ENCODE data around the gene ZNF576.

The ZNF576 gene

DNA sequence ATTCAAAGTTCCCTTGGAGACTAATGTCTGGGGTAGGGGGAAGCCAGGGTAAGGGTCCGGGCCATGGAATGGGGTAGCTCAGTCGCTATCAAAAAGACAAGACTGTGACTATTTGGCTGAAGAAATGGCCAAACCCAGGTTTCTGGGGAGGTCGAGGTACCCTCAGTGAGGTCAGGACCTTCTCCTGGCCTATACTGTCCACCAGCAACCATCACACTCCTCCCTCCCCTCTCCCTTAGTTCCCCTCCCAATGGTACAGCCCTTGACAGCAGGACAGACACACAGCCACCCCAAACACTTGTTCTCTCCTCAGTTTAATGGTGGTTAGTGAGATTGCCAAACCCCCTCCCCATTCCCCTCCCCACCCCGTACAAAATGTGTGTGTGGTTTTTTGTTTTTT, 25.7 kb downstream of the ZNF576 start:
- DNase-seq (ENCODE audit: low read depth), result no peak
- no peak overlapping the region for H3K4me3 ChIP-seq (replicated peaks; ENCODE audit: low read depth, low read length)
- TF ChIP-seq, protein P1, sequence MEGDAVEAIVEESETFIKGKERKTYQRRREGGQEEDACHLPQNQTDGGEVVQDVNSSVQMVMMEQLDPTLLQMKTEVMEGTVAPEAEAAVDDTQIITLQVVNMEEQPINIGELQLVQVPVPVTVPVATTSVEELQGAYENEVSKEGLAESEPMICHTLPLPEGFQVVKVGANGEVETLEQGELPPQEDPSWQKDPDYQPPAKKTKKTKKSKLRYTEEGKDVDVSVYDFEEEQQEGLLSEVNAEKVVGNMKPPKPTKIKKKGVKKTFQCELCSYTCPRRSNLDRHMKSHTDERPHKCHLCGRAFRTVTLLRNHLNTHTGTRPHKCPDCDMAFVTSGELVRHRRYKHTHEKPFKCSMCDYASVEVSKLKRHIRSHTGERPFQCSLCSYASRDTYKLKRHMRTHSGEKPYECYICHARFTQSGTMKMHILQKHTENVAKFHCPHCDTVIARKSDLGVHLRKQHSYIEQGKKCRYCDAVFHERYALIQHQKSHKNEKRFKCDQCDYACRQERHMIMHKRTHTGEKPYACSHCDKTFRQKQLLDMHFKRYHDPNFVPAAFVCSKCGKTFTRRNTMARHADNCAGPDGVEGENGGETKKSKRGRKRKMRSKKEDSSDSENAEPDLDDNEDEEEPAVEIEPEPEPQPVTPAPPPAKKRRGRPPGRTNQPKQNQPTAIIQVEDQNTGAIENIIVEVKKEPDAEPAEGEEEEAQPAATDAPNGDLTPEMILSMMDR (IDR thresholded peaks at IDR 0.05; ENCODE audit: low read length, missing control alignments), result no peak

DNA sequence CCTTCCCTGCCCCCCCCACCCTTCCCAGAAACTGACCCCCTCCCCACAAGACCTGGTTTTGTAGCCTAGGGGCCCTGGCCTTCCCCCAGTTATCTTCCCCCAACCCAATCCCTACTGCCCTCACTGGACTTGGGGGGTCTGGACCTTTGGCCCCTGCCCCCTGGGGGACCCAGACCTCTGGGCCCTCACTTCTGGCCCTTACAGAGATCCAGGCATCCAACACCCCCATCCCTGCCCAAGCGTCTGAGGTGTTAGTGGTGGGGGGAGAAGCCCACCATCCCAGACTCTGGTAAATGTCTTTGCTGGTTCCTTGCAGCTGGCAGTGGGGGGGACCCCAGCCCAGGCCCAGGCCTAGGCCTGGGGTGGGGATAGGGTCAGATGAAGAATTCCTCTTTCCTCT, 26.6 kb downstream of the ZNF576 start:
- no peak for DNase-seq (ENCODE audit: low read depth)
- no peak overlapping the region for H3K4me3 ChIP-seq (replicated peaks; ENCODE audit: low read depth, low read length)
- TF ChIP-seq, protein P1 (IDR thresholded peaks at IDR 0.05; ENCODE audit: low read length, missing control alignments), result no peak

DNA sequence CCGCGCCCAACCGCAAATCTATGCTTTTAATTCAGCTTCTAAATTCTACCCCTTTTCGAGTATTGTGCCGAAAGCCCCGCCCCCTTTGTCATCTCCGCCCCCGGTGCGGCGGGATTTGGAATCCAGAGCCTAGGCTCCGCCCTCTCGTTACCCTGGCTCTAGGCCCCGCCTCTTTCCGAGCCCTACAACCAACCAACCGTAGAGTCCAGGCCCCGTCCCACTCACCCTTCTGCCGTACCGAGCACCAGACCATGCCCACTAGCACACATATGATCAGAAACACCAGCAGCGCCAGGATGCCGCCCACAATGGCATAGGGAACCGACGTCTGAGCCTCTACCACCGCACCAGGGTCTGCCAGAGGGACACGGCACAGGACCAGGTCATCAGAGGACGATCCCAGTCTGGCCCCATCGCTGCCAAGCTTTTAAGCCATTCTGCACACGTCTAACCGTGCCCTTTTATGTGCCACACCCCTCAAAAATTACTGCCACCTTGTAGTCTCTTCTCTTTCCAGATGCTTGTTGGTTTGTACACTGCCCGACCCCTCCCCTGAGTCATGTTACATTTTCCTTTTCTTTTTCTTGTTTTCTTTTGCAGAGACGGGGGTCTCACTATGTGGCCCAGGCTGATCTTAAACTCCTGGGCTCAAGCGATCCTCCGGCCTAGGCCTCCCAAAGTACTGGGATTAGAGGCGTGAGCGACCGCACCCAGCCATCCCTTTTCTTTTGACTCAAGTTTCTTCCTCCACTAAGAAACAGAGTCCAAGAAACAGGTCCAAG, 27.7 kb downstream of the ZNF576 start:
- DNase-seq (ENCODE audit: low read depth), result no peak
- TF ChIP-seq, protein P1 (IDR thresholded peaks at IDR 0.05; ENCODE audit: low read length, missing control alignments), result no peak
- H3K4me3 ChIP-seq (replicated peaks; ENCODE audit: low read depth, low read length), result no peak overlapping the region

DNA sequence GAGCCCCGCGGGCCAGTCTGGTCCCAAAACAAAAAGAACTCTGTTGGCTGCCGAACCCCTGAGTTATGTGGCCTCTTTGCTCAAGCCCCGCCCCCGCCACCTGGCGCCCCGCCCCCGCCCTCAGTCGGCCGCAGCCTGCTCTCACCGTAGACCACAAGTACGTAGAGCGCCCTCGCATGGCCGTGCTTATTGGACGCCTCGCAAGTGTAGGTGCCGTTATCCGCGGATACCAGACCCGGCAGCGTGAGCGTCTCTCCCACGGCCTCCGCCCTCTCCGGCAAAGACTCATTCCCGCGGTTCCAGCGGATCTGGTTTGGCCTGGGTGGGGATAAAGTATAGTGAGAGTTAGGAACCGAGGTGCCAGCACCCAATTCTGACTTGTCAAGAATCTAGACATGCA, 28.5 kb downstream of the ZNF576 start:
- DNase-seq (ENCODE audit: low read depth), result peak; percentile 56
- H3K4me3 ChIP-seq (replicated peaks; ENCODE audit: low read depth, low read length), result no peak overlapping the region
- TF ChIP-seq, protein P1 (IDR thresholded peaks at IDR 0.05; ENCODE audit: low read length, missing control alignments), result no peak

DNA sequence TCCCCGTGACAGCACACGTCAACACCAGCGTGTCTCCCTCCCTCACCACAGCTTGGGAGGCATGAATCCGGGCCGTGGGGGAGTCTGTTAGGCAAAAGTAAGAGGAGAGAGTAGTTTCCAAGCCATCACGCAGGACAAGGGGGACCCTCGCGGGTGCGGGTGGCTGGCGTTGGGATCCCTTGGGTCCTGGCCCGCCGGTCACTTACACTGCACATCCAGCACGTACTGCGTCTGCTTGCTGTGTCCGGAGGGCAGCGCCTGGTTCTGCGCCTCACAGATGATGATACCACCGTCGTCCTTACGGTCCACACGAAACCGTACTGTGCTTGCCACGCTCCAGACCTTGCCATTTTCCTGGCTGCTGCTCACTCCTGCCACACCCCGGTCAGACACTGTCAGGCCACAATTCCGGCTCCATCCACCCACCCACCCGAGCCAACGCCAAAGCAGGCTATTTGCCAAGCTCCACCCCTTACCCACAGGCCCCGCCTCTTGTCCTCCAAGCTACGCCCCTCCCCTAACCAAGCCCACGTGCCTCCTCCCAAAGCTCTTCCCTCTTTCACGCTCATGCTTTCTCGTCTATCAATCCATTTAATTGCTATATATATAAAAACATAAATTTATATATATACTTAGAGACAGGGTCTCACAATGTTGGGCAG, 29.7 kb downstream of the ZNF576 start:
- DNase-seq (ENCODE audit: low read depth), result no peak
- TF ChIP-seq, protein P1 (IDR thresholded peaks at IDR 0.05; ENCODE audit: low read length, missing control alignments), result no peak
- no peak overlapping the region for H3K4me3 ChIP-seq (replicated peaks; ENCODE audit: low read depth, low read length)

DNA sequence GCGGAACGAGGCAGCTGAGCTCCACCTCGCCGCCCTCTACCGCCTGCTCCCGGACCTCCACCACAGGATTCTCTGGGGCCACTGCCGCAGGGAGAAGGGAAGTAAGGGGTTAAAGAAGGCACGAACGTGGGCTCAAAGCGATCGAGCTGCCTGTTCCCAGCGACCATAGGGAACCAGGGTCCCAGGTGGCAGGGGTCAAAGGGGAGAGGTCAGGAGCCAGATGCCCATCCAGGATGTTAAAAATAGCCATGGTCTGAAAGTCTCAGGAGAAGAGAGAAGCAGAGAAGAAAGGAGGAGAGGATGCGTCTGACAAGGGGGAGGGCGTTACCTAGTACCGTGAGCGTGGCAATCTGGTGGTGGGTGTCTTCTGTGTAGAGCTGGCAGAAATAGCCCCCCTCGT, 30.4 kb downstream of the ZNF576 start:
- no peak for DNase-seq (ENCODE audit: low read depth)
- TF ChIP-seq, protein P1 (IDR thresholded peaks at IDR 0.05; ENCODE audit: low read length, missing control alignments), result no peak
- no peak overlapping the region for H3K4me3 ChIP-seq (replicated peaks; ENCODE audit: low read depth, low read length)
